Urothelium cell line (cell line): ENCODE measurements around the gene HTR4.
"Not testable (repeated sequence)": the region's sequence is repeated elsewhere in the genome, so short reads cannot be mapped to it uniquely, and the experiment has no call there.

ENCODE experiments used
- DNase-seq: peaks from one replicate; pipeline ENCODE4 v3.0.0; 2011; ENCODE audit warnings: low spot score, mixed read lengths
- FAIRE-seq: peaks from 2 replicates; lab custom pipeline; 2011; peaks lifted over from hg19 to GRCh38; lab: Jason Lieb, UNC

HTR4 gene

GRCh38 chr5:148541054-148541835 is 113.1 kb downstream of the HTR4 start:
- DNase-seq (no peak), FAIRE-seq (no peak)

GRCh38 chr5:148540647-148541046 is 113.7 kb downstream of the HTR4 start:
- no peak for DNase-seq
- no peak for FAIRE-seq

GRCh38 chr5:148539851-148540250 is 114.5 kb downstream of the HTR4 start:
- peak; percentile 53 for FAIRE-seq
- DNase-seq: no peak

- DNase-seq: no peak
- FAIRE-seq: no peak
Measured at GRCh38 chr5:148535190-148535589, 119.1 kb downstream of the HTR4 start.

- DNase-seq: no peak
- FAIRE-seq: no peak
Measured at GRCh38 chr5:148532969-148533670, 121.2 kb downstream of the HTR4 start.

GRCh38 chr5:148529450-148529849 is 124.9 kb downstream of the HTR4 start:
- not testable (repeated sequence) for FAIRE-seq, DNase-seq

GRCh38 chr5:148524721-148525120 is 129.6 kb downstream of the HTR4 start:
- no peak for FAIRE-seq
- no peak for DNase-seq

GRCh38 chr5:148523139-148523538 is 131.2 kb downstream of the HTR4 start:
- FAIRE-seq (no peak), DNase-seq (no peak)

- no peak for FAIRE-seq
- DNase-seq: no peak
Measured at GRCh38 chr5:148515460-148515859, 138.9 kb downstream of the HTR4 start.

GRCh38 chr5:148514344-148514743 is 140.0 kb downstream of the HTR4 start:
- no peak for DNase-seq
- FAIRE-seq: no peak

GRCh38 chr5:148512498-148512897 is 141.8 kb downstream of the HTR4 start:
- FAIRE-seq (no peak), DNase-seq (no peak)

- no peak for FAIRE-seq
- DNase-seq: no peak
Measured at GRCh38 chr5:148511810-148512347, 142.4 kb downstream of the HTR4 start.

- no peak for FAIRE-seq
- DNase-seq: no peak
Measured at GRCh38 chr5:148509893-148510292, 144.4 kb downstream of the HTR4 start.

- DNase-seq: no peak
- FAIRE-seq: no peak
Measured at GRCh38 chr5:148507648-148508047, 146.7 kb downstream of the HTR4 start.

- no peak for FAIRE-seq
- no peak for DNase-seq
Measured at GRCh38 chr5:148499452-148499851, 154.9 kb downstream of the HTR4 start.

- FAIRE-seq: no peak
- DNase-seq: no peak
Measured at GRCh38 chr5:148497757-148498156, 156.6 kb downstream of the HTR4 start.

- no peak for DNase-seq
- FAIRE-seq: no peak
Measured at GRCh38 chr5:148492351-148492750, 162.0 kb downstream of the HTR4 start.

GRCh38 chr5:148491793-148492184 is 162.5 kb downstream of the HTR4 start:
- no peak for FAIRE-seq

GRCh38 chr5:148491015-148491792 is 163.1 kb downstream of the HTR4 start:
- DNase-seq (no peak), FAIRE-seq (no peak)

More at GRCh38 chr5:148491793-148492184, 162.5 kb downstream of the HTR4 start:
- DNase-seq: no peak

GRCh38 chr5:148488757-148489156 is 165.6 kb downstream of the HTR4 start:
- DNase-seq: no peak

GRCh38 chr5:148486456-148486855 is 167.9 kb downstream of the HTR4 start:
- FAIRE-seq (no peak), DNase-seq (no peak)

More at GRCh38 chr5:148488757-148489156, 165.6 kb downstream of the HTR4 start:
- no peak for FAIRE-seq
